GM12864 (cell line): ENCODE measurements around the gene PLXNB2.

Experiments
- DNase-seq: peaks from one replicate; pipeline ENCODE4 v3.0.0-alpha.2; 2011; ENCODE audit warnings: low read depth
- H3K4me3 ChIP-seq: 2 replicates; pipeline ENCODE4 v1.5.1; 2011; ENCODE audit warnings: mild to moderate bottlenecking, low read depth, low read length, control low read depth
- TF ChIP-seq, protein P1 (sequence below): IDR thresholded peaks from 2 replicates; pipeline ENCODE4 v1.5.1; 2011; ENCODE audit warnings: low read depth, mild to moderate bottlenecking, moderate library complexity, low read length, control low read depth, inconsistent platforms; ENCODE audit errors: missing control alignments

Gene PLXNB2

DNA sequence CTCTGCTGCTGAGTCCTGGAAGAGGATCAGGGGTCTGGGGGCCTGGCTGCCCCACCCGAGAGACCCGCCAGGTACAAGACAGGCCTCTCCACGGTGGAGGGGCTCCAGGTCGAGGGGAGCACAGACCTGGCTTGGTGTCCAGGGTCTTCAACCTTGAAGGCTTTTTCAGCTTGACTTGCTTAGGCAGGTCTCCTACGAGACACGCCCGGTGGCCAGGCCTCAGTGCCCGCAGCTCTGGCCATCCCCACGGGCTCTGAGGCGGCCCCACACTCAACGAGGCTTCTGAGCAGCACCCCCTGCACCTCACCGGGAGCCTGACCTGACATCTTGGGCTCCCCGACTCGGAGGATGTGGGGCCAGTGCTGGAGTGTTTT is 6.6 kb upstream of the PLXNB2 start:
- no peak for DNase-seq
- H3K4me3 ChIP-seq = peak overlapping the region; percentile 72
- TF ChIP-seq, protein P1, sequence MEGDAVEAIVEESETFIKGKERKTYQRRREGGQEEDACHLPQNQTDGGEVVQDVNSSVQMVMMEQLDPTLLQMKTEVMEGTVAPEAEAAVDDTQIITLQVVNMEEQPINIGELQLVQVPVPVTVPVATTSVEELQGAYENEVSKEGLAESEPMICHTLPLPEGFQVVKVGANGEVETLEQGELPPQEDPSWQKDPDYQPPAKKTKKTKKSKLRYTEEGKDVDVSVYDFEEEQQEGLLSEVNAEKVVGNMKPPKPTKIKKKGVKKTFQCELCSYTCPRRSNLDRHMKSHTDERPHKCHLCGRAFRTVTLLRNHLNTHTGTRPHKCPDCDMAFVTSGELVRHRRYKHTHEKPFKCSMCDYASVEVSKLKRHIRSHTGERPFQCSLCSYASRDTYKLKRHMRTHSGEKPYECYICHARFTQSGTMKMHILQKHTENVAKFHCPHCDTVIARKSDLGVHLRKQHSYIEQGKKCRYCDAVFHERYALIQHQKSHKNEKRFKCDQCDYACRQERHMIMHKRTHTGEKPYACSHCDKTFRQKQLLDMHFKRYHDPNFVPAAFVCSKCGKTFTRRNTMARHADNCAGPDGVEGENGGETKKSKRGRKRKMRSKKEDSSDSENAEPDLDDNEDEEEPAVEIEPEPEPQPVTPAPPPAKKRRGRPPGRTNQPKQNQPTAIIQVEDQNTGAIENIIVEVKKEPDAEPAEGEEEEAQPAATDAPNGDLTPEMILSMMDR = no peak

DNA sequence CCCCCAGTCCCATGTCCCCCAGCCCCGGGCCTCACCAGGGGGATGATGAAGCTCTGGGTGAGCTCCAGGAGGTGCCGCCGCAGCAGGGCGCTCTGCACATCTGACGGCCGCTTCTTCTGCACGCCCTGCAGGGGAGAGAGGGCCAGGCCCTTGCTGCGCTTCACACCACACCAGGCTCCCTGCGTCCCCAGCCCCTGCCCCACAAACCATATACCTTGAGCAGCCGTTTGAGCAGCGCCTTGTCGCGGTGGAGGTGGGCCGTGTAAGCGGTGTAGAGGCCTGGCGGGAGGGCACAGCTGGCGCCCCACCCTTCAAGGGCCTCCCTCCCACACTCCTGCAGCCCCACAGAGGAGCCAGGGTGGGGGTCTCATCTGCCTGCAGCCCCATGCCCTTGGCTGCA is 6.2 kb upstream of the PLXNB2 start:
- TF ChIP-seq, protein P1 = no peak
- DNase-seq = no peak
- peak overlapping the region; percentile 72 for H3K4me3 ChIP-seq

DNA sequence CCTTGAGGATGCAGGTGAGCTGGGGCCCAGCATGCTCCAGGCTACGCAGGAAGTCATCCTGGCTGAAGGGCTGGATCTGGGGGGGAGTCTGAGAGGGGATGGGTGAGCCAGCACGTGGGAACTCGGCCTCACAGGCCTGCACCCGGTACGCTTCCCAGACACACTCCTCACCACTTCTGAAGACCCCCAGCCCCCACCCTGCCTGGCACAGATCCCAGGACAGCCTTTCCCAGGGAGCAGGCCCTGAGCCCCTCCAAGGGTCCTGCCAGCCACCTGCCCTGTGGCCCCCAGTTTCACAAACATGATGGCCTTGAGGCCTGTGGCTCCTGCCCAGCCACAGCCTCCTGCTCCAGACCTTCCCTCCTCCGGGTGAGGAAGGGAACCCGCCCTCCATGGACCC is 5.6 kb upstream of the PLXNB2 start:
- TF ChIP-seq, protein P1 = no peak
- DNase-seq = no peak
- no peak overlapping the region for H3K4me3 ChIP-seq

DNA sequence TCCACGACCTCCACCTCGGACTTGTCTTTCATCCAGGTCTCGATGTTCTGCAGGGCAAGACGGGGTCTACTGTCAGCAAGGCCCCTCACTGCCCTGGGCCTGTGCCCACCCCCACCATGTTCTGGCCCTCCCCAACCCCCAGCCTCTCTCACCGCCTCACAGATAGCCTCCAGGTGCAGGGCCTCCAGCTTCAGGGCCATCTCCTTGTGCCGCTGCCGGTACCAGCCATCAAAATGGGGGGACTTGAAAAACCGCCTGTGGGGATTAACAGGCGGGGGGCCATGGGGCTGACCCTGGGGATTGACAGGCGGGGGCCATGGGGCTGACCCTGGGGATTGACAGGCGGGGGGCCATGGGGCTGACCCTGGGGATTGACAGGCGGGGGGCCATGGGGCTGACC is 4.9 kb upstream of the PLXNB2 start:
- DNase-seq = no peak
- TF ChIP-seq, protein P1 = no peak
- no peak overlapping the region for H3K4me3 ChIP-seq

DNA sequence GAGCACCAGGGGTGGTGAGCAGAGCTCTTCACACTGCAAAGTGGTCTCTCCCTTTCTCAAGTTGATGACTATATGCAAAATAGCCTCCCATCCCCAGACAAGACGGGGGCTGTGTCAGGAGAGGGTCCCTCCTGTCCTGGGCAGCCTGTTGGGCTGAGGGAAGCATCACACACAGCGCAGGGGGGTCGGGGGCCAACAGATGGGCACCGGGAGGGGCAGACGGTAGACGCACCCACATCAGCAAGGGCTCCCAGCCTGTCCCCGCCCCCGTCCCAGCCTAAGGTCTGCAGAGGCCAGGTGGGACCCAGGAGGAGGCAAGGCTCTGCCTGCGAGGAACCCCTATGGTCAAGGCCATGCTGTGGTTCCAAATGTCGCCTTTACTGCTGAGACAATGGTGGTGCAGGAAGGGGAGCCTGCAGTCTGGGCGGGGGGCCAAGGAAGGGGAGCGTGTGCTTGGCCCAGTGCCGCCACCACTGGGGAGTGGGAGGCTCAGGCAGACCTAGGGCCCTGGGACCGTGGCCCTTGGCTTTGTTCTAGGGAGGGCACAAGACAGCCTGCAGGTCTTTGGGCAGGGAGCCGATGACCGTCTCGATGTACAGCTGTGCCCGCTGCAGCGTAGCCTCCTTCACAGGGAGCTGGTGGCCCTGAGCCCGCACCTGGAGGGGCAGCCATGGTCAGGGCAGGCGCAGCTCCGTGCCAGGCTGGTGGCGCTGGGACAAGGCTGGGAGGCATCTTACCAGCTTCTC is 4.3 kb upstream of the PLXNB2 start:
- H3K4me3 ChIP-seq = no peak overlapping the region
- TF ChIP-seq, protein P1 = no peak
- DNase-seq = no peak

DNA sequence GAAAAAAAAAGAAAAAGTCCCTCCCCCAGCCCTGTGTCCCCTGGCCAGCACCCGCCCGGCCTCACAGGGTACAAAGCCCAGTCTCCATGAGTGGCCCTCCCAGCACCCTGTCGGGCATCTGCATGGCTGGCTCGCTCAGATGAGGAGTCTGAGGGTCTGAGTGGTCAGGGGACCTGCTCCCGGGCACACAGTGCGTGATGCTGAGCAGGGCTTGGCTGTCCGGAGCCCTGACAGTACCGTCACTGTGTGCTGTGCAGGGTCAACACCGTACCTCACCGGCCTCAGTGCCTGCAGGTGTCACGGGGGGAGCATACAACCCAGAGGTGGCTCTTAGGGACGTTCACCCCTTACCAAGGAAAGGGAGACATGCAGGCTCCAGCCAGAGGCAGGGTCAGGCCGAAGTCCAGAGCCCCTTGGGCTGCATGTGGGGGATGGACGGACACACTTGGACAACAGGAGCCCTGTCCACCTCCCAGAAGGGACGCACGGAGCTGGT is 3.6 kb upstream of the PLXNB2 start:
- DNase-seq = no peak
- H3K4me3 ChIP-seq = no peak overlapping the region
- TF ChIP-seq, protein P1 = no peak
